22Rv1 (cell line): Measurements from ENCODE around the gene EMCN.

Experiments used
- H3K27ac ChIP-seq: fragments of 450-650 bp; 2 replicates; pipeline ENCODE4 v1.5.1; 2017
- ZFX ChIP-seq: fragments of 450-650 bp; IDR thresholded peaks from 2 replicates; pipeline ENCODE4 v1.6.1; 2017; ENCODE audit warnings: antibody characterized with exemption, borderline replicate concordance
- TF ChIP-seq, protein P1 (sequence below): fragments of 450-650 bp; IDR thresholded peaks from 2 replicates; pipeline ENCODE4 v1.5.1; 2017; ENCODE audit warnings: mild to moderate bottlenecking

EMCN gene, protein sequence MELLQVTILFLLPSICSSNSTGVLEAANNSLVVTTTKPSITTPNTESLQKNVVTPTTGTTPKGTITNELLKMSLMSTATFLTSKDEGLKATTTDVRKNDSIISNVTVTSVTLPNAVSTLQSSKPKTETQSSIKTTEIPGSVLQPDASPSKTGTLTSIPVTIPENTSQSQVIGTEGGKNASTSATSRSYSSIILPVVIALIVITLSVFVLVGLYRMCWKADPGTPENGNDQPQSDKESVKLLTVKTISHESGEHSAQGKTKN

DNA sequence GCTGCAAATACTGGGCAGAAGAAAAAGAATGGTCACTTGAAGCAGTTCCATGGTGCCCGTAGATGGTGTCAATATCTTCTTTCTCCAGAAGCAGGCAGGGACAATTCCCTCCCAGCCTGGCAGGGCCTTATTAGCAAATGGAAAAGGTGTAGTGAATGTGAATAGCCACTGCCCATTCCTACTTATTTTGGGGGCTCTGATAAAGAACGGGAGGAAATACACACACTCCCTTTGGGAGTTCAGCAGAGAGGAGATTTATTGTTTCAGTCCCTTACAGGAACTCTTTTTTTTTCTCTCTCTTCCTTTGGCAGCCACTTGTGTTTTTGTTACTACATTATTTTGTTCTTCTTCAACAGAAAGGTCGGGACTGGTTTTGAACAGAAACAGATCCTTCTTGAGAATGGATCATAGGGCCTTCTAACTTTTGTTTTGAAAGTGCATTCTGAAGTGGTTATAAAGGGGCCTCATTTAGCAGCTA lies at the start of gene EMCN:
EMCN (minus strand) TSS at position 159 of the 478 bp plus-strand sequence; CDS start at position 51, 108 bp downstream.
- TF ChIP-seq, protein P1, sequence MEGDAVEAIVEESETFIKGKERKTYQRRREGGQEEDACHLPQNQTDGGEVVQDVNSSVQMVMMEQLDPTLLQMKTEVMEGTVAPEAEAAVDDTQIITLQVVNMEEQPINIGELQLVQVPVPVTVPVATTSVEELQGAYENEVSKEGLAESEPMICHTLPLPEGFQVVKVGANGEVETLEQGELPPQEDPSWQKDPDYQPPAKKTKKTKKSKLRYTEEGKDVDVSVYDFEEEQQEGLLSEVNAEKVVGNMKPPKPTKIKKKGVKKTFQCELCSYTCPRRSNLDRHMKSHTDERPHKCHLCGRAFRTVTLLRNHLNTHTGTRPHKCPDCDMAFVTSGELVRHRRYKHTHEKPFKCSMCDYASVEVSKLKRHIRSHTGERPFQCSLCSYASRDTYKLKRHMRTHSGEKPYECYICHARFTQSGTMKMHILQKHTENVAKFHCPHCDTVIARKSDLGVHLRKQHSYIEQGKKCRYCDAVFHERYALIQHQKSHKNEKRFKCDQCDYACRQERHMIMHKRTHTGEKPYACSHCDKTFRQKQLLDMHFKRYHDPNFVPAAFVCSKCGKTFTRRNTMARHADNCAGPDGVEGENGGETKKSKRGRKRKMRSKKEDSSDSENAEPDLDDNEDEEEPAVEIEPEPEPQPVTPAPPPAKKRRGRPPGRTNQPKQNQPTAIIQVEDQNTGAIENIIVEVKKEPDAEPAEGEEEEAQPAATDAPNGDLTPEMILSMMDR, result no peak
- TF ChIP-seq ZFX, result no peak
- H3K27ac ChIP-seq, result no peak within 1 kb of the TSS

DNA sequence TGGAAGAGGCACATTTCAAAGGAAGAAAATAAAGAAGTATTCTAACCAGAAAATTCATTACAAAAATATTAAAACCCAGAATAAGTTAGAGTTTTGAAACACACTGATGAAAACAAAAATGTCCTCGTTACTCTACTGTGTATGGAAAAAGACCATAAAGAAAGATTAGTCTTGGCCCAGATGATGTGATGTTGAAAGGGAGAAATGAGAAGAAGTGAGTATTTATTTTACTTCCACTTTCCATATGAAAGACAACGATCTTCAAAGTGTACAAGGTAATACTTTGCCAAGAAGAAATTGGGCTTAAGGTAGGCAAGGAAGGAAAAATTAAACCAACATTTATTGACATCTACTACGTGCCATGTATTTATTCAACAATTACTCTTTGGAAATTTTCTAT lies 48.6 kb upstream of the EMCN start:
- H3K27ac ChIP-seq, result no peak overlapping the region
- TF ChIP-seq ZFX, result no peak
- TF ChIP-seq, protein P1, result no peak

DNA sequence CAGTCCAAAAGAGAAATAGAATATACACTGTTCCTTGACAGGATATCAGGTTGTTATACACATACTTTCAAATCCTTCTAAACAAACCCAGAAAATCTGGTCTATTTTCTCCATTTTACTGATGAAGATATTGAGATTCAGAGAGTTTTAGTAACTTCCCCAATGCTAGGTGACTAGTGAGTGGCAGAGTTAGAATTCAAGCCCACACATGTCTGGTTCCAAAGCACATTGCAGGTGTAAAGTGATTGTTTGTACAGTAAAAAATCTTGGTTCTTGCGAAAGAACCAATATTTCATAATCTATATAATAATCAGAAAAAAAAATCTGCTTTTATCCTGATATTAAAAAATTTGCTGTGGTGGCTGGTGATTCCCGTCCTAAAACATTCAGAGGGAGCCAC lies 39.5 kb upstream of the EMCN start:
- H3K27ac ChIP-seq, result no peak overlapping the region
- no peak for TF ChIP-seq ZFX
- TF ChIP-seq, protein P1, result no peak

DNA sequence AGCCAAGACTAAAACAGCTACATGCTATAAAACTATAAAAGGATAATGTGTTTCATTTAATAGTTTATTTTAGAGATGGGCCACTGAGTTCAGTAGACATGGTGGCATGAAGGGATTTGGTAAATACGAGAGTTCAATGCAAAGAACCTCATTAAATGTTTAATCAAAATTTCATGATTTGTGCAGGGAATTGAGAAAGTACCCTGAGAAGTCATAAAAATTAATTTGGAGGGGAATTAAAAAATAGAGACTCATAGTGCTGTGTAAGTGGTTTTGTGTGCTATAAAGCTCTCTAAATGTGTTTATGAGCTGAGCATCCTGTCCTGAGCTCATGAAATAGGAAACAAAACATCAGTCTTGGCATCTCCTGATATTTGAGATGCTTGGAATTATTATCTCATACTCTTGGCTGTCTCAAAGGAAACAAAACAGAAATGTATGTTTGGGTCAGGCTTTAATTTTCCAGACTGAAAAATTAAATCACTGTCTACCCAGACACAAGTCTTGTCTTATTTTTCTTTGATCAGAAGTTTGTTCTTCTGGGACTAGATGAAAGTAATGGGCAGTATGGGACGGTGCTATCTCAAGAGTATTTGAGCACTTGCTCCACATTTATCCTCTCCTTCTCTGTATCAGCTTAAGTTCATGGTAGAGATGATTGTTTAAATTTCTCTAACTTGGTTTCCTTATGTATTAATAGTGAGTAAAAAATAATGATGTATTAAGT lies 38.0 kb upstream of the EMCN start:
- no peak overlapping the region for H3K27ac ChIP-seq
- no peak for TF ChIP-seq ZFX
- TF ChIP-seq, protein P1, result no peak

DNA sequence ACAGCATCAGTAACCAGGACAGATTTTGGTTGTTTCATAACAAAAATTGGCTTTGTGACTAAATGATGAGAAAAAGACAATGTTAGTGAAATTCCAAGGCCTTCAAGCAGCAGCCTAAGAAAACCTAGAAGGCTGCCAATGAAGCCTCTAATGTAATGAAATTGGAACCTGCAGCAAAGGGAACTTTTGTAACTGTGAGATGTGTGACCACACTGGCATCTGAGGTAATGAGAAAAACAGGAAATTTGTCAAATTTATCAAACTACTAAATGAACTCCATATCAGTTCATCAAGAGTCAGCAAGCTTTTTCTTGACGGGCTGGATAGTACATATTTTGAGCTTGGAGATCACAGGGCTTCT lies 30.4 kb upstream of the EMCN start:
- H3K27ac ChIP-seq, result no peak overlapping the region
- TF ChIP-seq, protein P1, result no peak
- TF ChIP-seq ZFX, result no peak

DNA sequence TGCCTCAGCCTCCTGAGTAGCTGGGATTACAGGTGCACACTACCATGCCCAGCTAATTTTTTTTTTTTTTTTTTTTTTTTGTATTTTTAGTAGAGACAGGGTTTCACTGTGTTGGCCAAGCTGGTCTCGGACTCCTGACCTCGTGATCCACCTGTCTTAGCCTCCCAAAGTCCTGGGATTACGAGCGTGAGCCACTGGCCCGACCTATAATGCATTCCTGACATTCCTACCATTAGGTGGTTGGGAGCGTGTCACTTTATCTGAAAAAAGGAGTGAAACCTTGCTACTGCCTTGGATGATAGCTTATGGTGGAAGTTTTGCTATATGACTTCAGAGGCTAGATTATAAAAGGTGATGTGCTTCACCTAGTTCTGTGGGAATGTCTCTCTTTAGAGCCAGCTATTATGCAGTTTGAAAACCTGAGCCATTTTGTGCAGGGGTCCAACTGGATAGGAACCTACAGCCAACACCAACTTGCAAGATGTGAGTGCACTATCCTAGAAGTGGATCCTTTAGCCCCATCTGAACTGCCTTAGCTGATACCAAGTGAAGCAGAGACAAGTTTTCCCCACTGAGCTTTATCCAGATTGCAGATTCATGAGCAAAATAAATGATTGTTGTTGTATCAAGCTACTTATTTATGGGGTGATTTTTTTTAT lies 29.8 kb upstream of the EMCN start:
- TF ChIP-seq, protein P1, result no peak
- no peak for TF ChIP-seq ZFX
- H3K27ac ChIP-seq, result no peak overlapping the region
